ENCODE data around the gene AGA. TPM values are rescaled to one million over a fixed set of nuclear protein-coding genes. Genes with fewer than 3 reads are reported as not detected.

AGA gene
- polyA plus RNA-seq, 1 donor, result 28.5 TPM

- Histone ChIP-seq H3K4me1 (ENCODE audit: control insufficient read depth, insufficient read depth, low read length) (peaks cover 7% of the 10 kb centered on the region), H3K36me3 (ENCODE audit: control insufficient read depth, insufficient read depth, low read length) (no peaks in the 10 kb centered on the region), H3K4me3 (ENCODE audit: low read length) (no peak overlapping the region), H3K9me3 (ENCODE audit: control insufficient read depth, low read depth, low read length) (no peaks in the 10 kb centered on the region), H3K27me3 (ENCODE audit: control insufficient read depth, insufficient read depth, low read length) (no peaks in the 10 kb centered on the region), H3K27ac (ENCODE audit: low read length) (no peak overlapping the region)
- DNase-seq, result no peak
Measured at GRCh38 chr4:177413656-177414055, 28.6 kb downstream of the AGA start.

- H3K4me1 ChIP-seq (ENCODE audit: control insufficient read depth, insufficient read depth, low read length), result peaks cover 7% of the 10 kb centered on the region
- H3K27me3 ChIP-seq (ENCODE audit: control insufficient read depth, insufficient read depth, low read length), result no peaks in the 10 kb centered on the region
- DNase-seq, result no peak
- no peak overlapping the region for H3K27ac ChIP-seq (ENCODE audit: low read length)
- no peak overlapping the region for H3K4me3 ChIP-seq (ENCODE audit: low read length)
- WGBS (ENCODE audit: insufficient coverage, low lambda C conversion rate), result no CpG with 5 or more reads among the region's 1 CpG
- H3K9me3 ChIP-seq (ENCODE audit: control insufficient read depth, low read depth, low read length), result peaks cover 1% of the 10 kb centered on the region
- no peaks in the 10 kb centered on the region for H3K36me3 ChIP-seq (ENCODE audit: control insufficient read depth, insufficient read depth, low read length)
Measured at GRCh38 chr4:177413076-177413475, 29.2 kb downstream of the AGA start.

- Histone ChIP-seq H3K27ac (ENCODE audit: low read length) (no peak overlapping the region), H3K9me3 (ENCODE audit: control insufficient read depth, low read depth, low read length) (peaks cover 6% of the 10 kb centered on the region), H3K4me3 (ENCODE audit: low read length) (no peak overlapping the region), H3K4me1 (ENCODE audit: control insufficient read depth, insufficient read depth, low read length) (peaks cover 7% of the 10 kb centered on the region), H3K27me3 (ENCODE audit: control insufficient read depth, insufficient read depth, low read length) (no peaks in the 10 kb centered on the region), H3K36me3 (ENCODE audit: control insufficient read depth, insufficient read depth, low read length) (no peaks in the 10 kb centered on the region)
- 100% methylated on average over 3 of the region's 5 CpGs for WGBS (ENCODE audit: insufficient coverage, low lambda C conversion rate)
- DNase-seq, result no peak
Measured at GRCh38 chr4:177411996-177412395, 30.2 kb downstream of the AGA start.

GRCh38 chr4:177410566-177410965, 31.7 kb downstream of the AGA start:
- Histone ChIP-seq H3K4me1 (ENCODE audit: control insufficient read depth, insufficient read depth, low read length) (peaks cover 7% of the 10 kb centered on the region), H3K36me3 (ENCODE audit: control insufficient read depth, insufficient read depth, low read length) (no peaks in the 10 kb centered on the region), H3K9me3 (ENCODE audit: control insufficient read depth, low read depth, low read length) (peaks cover 6% of the 10 kb centered on the region), H3K27ac (ENCODE audit: low read length) (peak overlapping the region; percentile 2), H3K27me3 (ENCODE audit: control insufficient read depth, insufficient read depth, low read length) (no peaks in the 10 kb centered on the region), H3K4me3 (ENCODE audit: low read length) (no peak overlapping the region)
- peak in 1 of 2 donors; percentile 47 for DNase-seq

GRCh38 chr4:177408023-177408422, 34.2 kb downstream of the AGA start:
- no peak overlapping the region for H3K4me3 ChIP-seq (ENCODE audit: low read length)
- no CpG with 5 or more reads among the region's 25 CpGs for WGBS (ENCODE audit: insufficient coverage, low lambda C conversion rate)
- no peak overlapping the region for H3K27ac ChIP-seq (ENCODE audit: low read length)
- H3K9me3 ChIP-seq (ENCODE audit: control insufficient read depth, low read depth, low read length), result peaks cover 6% of the 10 kb centered on the region
- H3K27me3 ChIP-seq (ENCODE audit: control insufficient read depth, insufficient read depth, low read length), result no peaks in the 10 kb centered on the region
- H3K36me3 ChIP-seq (ENCODE audit: control insufficient read depth, insufficient read depth, low read length), result no peaks in the 10 kb centered on the region
- H3K4me1 ChIP-seq (ENCODE audit: control insufficient read depth, insufficient read depth, low read length), result peaks cover 7% of the 10 kb centered on the region
- no peak for DNase-seq

GRCh38 chr4:177405508-177405907, 36.7 kb downstream of the AGA start:
- WGBS (ENCODE audit: insufficient coverage, low lambda C conversion rate), result no CpG with 5 or more reads among the region's 2 CpGs
- Histone ChIP-seq H3K4me3 (ENCODE audit: low read length) (no peak overlapping the region), H3K36me3 (ENCODE audit: control insufficient read depth, insufficient read depth, low read length) (no peaks in the 10 kb centered on the region), H3K27me3 (ENCODE audit: control insufficient read depth, insufficient read depth, low read length) (no peaks in the 10 kb centered on the region), H3K4me1 (ENCODE audit: control insufficient read depth, insufficient read depth, low read length) (no peaks in the 10 kb centered on the region), H3K9me3 (ENCODE audit: control insufficient read depth, low read depth, low read length) (peaks cover 6% of the 10 kb centered on the region), H3K27ac (ENCODE audit: low read length) (no peak overlapping the region)
- DNase-seq, result peak in 1 of 2 donors; percentile 11

- Histone ChIP-seq H3K4me1 (ENCODE audit: control insufficient read depth, insufficient read depth, low read length) (no peaks in the 10 kb centered on the region), H3K27me3 (ENCODE audit: control insufficient read depth, insufficient read depth, low read length) (no peaks in the 10 kb centered on the region), H3K36me3 (ENCODE audit: control insufficient read depth, insufficient read depth, low read length) (no peaks in the 10 kb centered on the region), H3K4me3 (ENCODE audit: low read length) (no peak overlapping the region), H3K9me3 (ENCODE audit: control insufficient read depth, low read depth, low read length) (peaks cover 6% of the 10 kb centered on the region), H3K27ac (ENCODE audit: low read length) (no peak overlapping the region)
- peak in 1 of 2 donors; percentile 35 for DNase-seq
- 60% methylated on average over 3 of the region's 4 CpGs for WGBS (ENCODE audit: insufficient coverage, low lambda C conversion rate)
Measured at GRCh38 chr4:177404986-177405385, 37.3 kb downstream of the AGA start.

GRCh38 chr4:177404342-177404741, 37.9 kb downstream of the AGA start:
- no peaks in the 10 kb centered on the region for H3K36me3 ChIP-seq (ENCODE audit: control insufficient read depth, insufficient read depth, low read length)
- H3K27me3 ChIP-seq (ENCODE audit: control insufficient read depth, insufficient read depth, low read length), result no peaks in the 10 kb centered on the region
- no peak overlapping the region for H3K27ac ChIP-seq (ENCODE audit: low read length)
- peaks cover 6% of the 10 kb centered on the region for H3K9me3 ChIP-seq (ENCODE audit: control insufficient read depth, low read depth, low read length)
- no peak overlapping the region for H3K4me3 ChIP-seq (ENCODE audit: low read length)
- DNase-seq, result no peak
- H3K4me1 ChIP-seq (ENCODE audit: control insufficient read depth, insufficient read depth, low read length), result no peaks in the 10 kb centered on the region
- no CpG with 5 or more reads among the region's 3 CpGs for WGBS (ENCODE audit: insufficient coverage, low lambda C conversion rate)

- no peak for DNase-seq
- Histone ChIP-seq H3K27me3 (ENCODE audit: control insufficient read depth, insufficient read depth, low read length) (no peaks in the 10 kb centered on the region), H3K36me3 (ENCODE audit: control insufficient read depth, insufficient read depth, low read length) (no peaks in the 10 kb centered on the region), H3K4me3 (ENCODE audit: low read length) (no peak overlapping the region), H3K4me1 (ENCODE audit: control insufficient read depth, insufficient read depth, low read length) (no peaks in the 10 kb centered on the region), H3K9me3 (ENCODE audit: control insufficient read depth, low read depth, low read length) (peaks cover 6% of the 10 kb centered on the region), H3K27ac (ENCODE audit: low read length) (no peak overlapping the region)
- WGBS (ENCODE audit: insufficient coverage, low lambda C conversion rate), result 40% methylated on average over 1 of the region's 6 CpGs
Measured at GRCh38 chr4:177403746-177404145, 38.5 kb downstream of the AGA start.

GRCh38 chr4:177401658-177402273, 40.5 kb downstream of the AGA start:
- 80% methylated on average over 1 of the region's 5 CpGs for WGBS (ENCODE audit: insufficient coverage, low lambda C conversion rate)
- H3K4me3 ChIP-seq (ENCODE audit: low read length), result no peak overlapping the region
- no peaks in the 10 kb centered on the region for H3K4me1 ChIP-seq (ENCODE audit: control insufficient read depth, insufficient read depth, low read length)
- H3K27ac ChIP-seq (ENCODE audit: low read length), result no peak overlapping the region
- DNase-seq, result no peak
- H3K36me3 ChIP-seq (ENCODE audit: control insufficient read depth, insufficient read depth, low read length), result no peaks in the 10 kb centered on the region
- no peaks in the 10 kb centered on the region for H3K27me3 ChIP-seq (ENCODE audit: control insufficient read depth, insufficient read depth, low read length)
- no peaks in the 10 kb centered on the region for H3K9me3 ChIP-seq (ENCODE audit: control insufficient read depth, low read depth, low read length)

- Histone ChIP-seq H3K36me3 (ENCODE audit: control insufficient read depth, insufficient read depth, low read length) (no peaks in the 10 kb centered on the region), H3K4me1 (ENCODE audit: control insufficient read depth, insufficient read depth, low read length) (no peaks in the 10 kb centered on the region), H3K4me3 (ENCODE audit: low read length) (no peak overlapping the region), H3K9me3 (ENCODE audit: control insufficient read depth, low read depth, low read length) (no peaks in the 10 kb centered on the region), H3K27me3 (ENCODE audit: control insufficient read depth, insufficient read depth, low read length) (no peaks in the 10 kb centered on the region), H3K27ac (ENCODE audit: low read length) (no peak overlapping the region)
- no CpG with 5 or more reads among the region's 2 CpGs for WGBS (ENCODE audit: insufficient coverage, low lambda C conversion rate)
- DNase-seq, result no peak
Measured at GRCh38 chr4:177400030-177400429, 42.2 kb downstream of the AGA start.

All from large intestine (tissue), 3 donors.